ENCODE results near the gene POLR2C.
"Not testable (repeated sequence)": the region's sequence is repeated elsewhere in the genome, so short reads cannot be mapped to it uniquely, and the experiment has no call there.

Gene POLR2C

DNA sequence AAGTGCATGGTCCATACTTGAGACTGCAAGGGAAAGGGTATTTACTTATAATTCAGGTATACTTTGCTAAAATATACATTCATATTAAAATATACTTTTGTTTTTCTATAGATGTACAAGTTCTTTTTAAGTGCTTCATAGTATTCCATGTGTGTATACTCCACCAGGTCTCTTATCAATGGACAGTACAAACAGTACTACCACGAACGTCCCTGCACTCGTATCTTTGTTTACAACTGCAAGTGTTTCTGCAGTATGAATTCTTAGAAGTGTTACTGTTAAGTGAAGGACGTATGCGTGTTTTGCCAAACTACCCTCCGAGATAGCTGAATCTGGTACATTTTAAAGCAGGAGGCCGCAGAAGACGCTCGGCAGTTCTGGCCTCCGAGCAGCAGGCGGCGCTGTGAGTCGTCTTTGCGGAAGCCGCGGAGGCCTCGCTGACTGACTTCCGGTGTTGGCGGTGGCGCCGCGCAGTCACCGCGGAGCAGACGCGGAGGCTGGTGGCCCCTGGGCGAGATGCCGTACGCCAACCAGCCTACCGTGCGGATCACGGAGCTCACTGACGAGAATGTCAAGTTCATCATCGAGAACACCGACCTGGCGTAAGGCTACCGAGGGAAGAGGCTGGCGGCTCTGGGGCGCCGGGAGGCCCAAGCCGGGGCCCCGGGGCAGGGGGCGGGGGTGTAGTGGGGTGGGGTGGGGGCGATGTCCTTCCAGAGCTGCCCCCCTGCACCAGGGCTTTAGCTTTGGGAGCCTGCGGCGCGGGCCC lies at the start of gene POLR2C:
TSS of gene POLR2C (plus strand) at position 471 of the 769 bp plus-strand sequence. CDS start at position 517, 46 bp downstream.
- DNase-seq, result peak; percentile 79

DNA sequence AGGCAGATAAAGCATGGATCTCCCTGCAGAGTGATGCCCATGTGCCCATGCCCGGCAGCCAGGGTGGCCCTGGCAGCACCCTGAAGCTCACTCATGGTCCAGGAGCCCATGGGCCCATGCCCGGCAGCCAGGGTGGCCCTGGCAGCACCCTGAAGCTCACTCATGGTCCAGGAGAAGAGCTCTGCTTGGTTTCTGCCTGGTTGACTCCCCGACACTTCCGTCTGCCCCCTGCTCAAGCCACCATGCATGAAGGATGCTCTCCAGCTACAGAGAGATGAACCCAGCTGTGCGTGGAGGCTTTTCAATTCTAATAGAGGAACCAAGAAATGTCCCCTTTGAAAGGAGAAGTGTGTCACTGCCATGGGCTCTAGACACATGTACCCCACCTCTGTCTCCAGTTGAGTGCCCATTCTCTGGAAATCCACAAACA lies 49.2 kb upstream of the POLR2C start:
- DNase-seq, result no peak

DNA sequence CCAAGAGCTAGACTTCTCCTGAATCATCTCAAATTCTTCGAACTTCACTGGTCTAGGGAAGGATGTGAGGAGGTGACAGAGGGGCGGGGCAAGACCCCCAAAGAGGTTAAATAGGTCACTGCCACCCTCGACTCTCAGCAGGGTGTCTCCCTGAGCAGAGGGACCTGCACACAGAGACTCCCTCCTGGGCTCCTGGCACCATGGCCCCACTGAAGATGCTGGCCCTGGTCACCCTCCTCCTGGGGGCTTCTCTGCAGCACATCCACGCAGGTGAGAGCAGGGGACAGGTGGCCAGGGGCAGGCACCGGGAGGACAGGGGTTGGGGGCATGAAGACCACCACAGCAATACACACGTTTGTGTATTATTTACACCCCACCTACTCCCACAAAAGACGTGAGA lies 48.7 kb upstream of the POLR2C start:
- no peak for DNase-seq

DNA sequence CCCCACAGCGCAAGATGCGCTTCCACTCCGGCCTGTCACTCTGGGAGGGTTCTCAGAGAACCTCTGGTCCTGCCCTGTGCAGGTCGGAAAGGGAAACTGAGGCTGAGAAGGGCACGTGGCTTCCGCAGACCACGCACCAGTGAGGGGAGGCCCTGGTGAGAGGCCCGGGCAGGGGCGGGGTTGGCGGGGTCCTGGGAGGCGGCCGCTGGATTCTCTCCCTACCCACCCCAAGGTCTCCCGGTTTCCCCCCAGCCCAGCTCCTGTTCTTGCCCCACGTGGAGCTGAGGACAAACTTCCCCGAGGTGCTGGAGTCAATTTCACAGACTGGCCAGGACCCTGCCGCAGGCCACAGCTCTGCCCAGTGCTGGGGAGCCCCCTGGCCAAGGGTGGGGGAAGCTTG lies 46.4 kb upstream of the POLR2C start:
- no peak for DNase-seq

DNA sequence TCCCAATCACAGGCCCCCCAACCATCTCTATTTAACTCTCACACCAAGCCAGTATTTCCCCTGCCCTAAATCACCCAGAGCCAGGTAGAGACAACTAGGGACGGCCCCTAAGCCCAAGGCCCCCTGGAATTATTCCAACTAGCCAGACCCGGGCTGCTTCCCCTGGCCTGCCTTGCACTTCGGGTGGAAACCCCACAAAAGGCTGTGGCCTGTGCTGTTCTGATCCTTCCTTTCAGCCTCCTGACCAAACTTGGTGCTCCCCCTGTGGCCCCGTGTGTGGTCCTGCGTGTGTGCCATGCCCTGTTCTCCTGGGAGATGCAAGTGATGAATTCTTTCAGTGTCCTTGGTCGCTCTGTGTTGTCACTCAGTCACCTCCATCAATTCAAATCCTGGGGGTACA lies 43.0 kb upstream of the POLR2C start:
- no peak for DNase-seq

DNA sequence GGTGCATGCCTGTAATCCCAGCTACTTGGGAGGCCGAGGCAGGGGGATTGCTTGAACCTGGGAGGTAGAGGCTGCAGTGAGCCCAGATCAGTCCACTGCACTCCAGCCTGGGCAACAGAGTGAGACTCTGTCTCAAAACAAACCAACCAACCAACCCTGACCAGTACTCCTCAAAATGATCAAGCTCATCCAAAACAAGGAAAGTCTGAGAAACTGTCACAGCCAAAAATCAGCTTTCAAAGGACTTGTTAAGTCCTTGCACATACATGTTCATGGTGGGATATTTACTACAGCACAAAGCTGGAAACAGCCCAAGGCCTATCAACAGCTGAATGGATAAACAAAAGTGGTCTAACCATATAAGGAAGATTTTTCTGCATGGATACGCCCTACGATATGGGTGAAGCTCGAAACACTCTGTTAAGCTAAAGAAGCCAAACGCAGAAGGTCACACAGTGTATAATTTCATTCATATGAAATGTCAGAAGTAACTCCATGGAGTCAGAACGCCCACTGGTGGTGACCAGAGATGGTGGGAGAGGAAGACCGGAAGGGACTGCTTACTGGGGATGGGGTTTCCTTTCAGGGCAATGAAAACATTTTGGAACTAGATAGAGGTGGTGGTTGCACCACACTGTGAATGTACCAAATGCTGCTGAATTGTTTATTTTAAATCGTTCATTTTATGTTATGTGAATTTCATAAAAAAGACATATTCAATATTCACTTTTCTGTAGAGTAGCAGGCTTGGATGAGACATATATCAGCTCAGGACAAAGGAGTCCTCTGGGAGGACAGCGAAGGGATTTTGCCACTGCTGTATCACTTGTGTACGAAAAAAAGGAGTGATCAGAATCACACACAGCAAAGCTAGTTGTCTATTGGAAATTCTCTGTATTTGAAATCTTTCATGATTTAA lies 40.2 kb upstream of the POLR2C start:
- DNase-seq, result peak; percentile 73

DNA sequence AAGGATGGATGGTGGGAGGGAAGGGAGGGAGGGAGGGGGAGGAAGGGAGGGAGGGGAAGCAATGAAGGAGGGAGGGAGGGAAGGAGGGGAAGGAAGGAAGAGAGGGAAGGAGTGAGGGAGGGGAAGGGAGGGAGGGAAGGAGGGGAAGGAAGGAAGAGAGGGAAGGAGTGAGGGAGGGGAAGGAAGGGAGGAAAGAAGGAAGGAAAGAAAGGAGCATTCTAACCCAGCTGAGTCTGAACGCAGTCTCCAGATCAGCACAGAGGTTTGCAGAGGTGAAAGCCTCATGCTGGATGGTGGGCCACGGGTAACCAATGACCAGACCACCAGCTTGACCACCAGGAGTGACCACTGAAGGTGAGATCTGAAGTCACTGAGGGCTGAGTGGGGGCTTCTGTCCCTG lies 39.3 kb upstream of the POLR2C start:
- no peak for DNase-seq

DNA sequence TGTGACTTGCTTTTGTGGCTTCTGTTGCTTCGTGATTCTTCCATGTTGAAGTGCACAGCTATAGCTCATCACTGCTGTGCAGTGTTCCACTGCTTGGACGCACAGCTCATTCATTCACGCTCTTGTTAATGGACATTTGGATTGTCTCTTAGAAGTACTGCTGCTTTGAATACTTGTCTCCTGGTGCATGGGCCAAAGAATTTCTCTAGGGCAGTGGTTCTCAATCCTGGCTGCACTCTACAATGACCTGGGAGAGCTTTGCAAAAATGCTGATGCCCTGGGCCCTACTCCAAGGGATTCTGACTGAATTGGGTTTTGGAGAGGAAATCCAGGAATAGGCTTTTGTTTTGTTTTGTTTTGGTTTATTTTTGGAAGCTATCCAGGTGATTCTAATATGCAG lies 37.9 kb upstream of the POLR2C start:
- DNase-seq, result no peak

DNA sequence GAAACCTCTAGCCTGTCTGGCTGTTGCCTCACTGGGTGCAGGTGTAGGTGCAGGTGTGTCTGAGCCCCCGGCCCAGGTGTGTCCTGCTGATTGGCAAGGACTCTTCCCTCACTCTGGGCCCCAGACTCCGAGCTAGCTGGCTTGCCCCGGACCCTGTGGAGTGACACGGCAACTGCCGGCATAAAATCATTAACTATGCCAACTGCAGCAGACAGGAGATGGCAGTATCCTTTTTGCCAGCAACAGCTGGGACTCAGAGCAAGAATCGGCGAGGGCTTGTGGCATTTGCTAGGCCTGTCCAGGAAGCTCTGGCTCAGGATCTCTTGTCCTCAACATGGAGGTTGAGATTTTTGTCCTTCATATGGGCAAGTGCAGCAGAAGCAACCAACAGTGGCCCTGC lies 36.1 kb upstream of the POLR2C start:
- DNase-seq, result no peak

DNA sequence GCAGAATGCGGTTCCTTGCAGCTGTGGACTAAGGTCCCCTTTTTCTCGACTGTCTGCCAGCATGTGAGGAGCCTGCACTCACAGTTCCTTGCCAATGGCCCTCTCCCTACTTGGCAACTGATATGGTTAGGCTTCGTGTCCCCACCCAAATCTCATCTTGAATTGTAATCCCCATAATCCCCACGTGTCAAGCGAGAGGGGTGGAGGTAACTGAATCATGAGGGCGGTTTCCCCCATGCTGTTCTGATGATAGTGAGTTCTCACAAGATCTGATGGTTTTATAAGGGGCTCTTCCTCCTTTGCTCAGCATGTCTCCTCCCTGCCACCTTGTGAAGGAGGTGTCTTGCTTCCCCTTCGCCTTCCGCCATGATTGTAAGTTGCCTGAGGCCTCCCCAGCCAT lies 35.2 kb upstream of the POLR2C start:
- DNase-seq, result no peak

DNA sequence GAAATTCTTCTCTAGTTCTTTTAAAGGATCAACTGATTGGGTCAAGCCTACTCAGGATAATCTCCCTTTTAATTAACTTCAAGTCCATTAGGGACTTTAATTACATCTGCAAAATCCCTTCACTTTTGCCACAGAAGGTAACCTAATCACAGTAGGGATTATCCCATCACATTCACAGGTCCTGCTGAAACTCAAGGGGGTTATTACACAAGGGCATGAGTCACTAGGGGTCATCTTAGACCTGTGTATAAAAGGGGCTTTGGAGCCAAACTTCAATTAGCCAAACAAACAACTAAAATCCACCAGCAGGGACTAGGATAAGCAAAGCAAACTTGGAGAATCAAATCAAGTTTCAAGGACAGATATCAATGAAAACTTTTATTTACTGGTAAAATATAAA lies 34.7 kb upstream of the POLR2C start:
- DNase-seq, result no peak

DNA sequence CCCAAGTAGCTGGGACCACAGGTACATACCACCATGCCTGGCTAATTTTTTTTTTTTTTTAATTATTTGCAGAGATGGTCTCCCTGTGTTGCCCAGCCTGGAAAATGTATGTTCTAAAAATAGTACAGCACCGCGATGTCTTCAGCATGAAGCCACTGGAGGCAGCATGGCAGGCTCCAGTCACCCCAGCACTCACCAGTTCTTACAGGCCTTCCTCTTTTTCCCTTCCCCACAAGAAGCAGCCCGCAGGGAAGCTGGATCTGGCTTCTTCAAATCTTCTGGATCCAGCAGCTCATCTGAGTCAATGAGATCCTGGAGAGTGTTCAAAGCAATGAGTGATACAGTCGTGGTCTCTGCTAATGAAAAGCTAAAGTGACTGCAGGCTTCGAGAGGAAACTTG lies 31.5 kb upstream of the POLR2C start:
- DNase-seq, result no peak

DNA sequence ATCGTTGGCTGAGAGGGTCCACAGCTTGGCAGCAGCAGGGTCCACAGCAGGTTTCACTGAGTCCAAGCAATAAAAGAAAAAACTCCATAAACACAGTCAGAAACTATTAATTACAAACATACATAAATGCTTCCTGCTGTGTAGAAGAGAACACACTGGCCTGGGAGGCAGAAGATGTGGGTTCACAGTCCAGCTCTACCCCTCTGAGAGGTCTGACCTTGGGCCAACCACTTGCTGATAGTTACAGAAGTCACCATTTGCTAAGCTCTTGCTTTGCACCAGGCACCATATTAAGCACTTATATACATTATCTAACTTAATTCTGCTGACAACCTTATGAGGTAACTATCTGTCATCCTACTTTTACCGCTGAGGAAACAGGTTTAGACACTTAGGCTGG lies 30.0 kb upstream of the POLR2C start:
- DNase-seq, result no peak

DNA sequence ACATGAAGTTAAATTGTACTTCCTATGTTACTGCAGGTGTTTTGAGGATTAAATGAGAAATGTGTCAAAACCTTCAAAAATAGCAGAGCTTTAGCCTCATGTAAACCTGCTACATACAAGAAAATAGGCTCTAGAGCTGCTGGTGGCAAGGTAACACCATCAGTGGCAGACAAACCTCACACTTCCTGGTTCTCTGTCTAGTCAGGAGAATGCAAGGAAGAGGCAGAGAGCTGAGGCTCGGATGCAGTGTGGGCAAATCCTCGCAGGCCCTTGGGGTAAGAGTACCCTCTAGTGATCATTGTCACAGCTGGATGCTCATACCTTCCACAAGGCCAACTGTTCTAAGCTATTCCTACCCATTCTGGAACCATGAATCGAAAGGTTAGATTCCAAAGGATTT lies 29.5 kb upstream of the POLR2C start:
- no peak for DNase-seq

DNA sequence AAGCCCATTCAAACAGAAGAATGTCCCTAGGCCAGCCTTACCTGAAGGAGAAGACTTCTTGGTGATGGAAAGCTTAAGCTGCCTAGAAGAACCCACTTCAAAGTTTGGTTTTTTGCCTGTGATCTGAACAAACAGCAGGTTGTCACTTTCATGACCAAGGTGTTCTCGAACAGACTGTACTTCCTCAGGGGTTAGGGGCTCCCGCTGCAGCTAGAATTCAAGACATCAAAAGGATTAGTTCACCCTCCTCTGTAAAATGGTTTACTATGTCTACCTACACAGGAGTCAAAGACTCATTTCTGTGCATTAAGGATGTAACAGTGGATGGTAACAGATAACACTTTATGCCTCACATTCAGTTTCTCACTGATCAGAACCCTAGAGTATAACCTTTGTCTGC lies 28.5 kb upstream of the POLR2C start:
- no peak for DNase-seq

DNA sequence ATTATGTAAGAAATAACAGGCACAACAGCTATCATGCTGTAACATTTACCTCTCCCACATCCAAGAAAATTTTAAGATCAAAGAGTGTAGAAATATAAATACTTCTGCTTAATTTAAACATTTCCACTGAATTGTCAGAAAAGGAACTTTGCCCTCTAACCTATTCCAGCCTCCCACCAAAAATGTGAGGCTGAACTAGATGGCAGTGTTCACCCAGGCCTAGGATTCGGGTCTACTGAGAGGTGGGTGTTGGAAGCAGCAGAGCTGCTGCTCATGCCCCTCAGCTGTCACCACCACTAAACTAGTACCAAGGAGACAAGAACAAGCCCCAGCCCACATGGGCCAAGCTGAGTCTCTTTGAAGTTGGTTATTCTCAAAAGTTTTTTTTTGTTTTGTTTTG lies 26.6 kb upstream of the POLR2C start:
- no peak for DNase-seq

DNA sequence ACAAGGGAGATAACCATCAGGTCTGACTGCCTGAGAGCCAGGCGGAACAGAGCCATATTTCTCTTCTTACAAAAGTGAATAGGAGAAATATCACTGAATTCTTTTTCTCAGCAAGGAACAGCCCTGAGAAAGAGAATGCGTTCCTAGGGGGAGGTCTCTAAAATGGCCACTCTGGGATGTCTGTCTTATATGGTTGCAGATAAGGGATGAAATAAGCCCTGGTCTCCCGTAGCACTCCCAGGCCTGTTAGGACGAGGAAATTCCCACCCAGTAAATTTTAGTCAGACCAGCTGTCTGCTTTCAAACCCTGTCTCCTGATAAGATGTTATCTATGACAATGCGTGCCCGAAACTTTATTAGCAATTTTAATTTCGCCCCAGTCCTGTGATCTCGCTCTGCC lies 22.5 kb upstream of the POLR2C start:
- DNase-seq, result not testable (repeated sequence)

DNA sequence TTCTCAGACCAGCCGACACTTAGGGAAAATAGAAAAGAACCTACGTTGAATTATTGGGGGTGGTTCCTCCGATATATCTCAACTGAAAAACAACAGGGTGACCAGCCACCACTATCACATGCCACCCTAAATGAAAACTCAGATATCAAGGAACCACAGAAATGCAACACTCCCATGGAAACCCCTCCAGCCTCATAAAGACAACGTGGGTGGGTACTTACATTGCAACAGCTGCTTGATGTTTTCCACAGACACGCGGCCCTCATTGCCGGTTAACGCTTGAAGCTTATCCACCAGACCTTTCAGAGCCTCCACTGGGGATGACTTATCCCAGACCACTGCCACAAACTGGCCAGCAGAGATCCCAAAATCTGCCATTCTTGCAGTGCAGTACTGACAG lies 21.9 kb upstream of the POLR2C start:
- DNase-seq, result not testable (repeated sequence)

DNA sequence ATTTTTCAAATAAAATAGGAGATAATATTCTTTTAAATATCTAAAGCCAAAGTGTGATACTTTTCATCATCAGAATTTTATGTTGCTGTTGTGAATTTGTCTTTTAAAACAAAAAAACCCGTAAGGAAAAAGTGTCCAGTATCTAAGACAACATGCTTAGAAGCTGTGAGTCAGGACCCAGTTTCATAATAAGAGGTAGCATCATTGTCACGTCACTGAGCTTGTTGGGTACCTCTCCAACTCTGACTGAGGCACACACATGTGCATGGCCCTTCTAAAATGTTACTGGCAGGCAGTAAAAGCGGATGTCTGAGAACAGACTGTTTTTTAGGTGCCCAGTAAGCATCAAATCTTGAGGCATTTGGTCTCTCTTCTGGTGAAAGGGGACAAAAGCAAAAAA lies 17.8 kb upstream of the POLR2C start:
- no peak for DNase-seq

DNA sequence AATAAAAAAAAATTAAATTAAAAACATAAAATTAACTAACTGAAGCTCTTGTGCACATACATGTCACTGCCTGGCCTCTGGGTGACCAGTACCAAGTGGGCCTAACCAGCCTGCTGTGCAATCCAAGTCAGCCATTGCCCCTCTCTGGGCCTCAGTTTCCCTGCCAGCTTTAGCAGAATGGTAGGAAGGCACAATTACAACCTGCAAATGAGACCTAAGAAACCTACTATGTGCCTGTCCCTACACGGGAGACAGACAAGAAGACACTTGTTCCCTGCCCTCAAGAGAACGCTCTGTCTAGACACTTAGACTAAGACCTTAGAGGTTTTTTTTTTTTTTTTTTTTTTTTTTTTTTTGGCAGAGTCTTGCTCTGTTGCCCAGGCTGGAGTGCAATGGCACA lies 17.0 kb upstream of the POLR2C start:
- no peak for DNase-seq

DNA sequence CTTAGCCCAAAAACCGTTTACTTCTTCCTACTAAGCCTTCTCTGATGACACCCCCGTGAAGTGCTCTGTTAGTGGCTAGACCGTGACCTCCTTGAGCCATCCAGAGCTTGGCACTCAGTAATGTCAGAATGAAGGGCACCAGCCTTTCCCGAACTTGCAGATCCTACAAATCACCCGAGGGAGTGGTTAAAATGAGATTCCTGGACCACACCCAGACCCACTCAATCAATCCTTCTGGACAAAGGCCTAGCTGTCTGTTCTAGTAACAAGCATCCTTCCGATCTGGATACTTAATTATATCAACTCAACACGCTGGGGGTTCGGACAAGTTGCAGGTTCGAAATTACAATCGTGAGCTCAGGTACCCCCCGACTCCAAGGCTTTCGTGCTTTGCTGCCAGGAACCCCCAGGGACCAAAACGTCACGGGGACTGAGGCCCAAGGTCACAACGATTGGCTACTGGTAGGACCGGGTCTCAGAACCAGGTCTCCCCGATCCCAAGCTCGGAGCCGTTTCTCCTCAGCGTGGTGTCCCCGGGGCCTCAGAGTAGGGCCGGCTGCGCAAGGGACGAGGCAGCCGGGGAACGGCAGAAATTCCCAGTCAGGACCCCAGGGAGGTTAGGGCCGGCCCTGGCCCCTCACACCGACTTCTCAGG lies 15.8 kb upstream of the POLR2C start:
- DNase-seq, result peak; percentile 9

DNA sequence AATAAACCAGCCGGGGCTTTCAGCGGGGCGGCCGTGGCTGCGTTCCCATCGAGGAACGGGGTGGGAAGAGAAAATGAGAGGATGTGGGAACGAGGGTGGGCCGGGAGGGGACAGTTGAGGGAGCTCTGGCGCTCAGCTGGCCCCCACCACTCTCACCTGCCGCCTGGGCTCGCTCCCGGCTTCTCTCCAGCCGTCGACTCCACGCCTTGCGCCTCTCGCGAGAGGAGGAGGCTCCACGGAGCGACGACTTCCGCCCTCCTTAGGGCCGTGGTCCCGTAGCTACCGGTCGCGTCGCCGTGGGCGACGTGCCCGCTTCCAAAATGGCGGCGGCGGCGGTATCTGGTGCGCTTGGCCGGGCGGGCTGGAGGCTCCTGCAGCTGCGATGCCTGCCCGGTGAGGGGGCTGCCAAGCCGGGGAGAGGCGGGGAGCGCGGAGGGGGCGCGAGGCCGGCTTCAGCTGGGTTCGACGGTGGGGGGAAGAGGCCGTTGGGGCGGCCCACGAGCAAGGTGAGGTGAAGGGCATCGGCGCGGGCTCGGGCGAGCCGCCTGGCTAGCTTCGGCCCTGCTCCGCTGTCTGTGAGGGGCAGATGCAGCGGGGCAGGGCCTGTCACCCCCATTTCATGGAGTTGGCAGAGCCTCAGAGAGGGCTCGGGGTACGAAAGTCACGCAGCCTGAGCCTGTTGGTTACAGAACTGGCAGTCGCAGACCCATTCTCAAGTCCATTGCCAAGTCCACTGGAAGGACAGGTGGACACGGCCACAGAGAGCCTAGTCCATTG lies 15.1 kb upstream of the POLR2C start, which contains the start of the genes CIAPIN1 and COQ9:
TSS of gene CIAPIN1 (minus strand) at position 200 of the 777 bp plus-strand sequence. CDS start 6,457 bp downstream, outside the sequence.
TSS of gene COQ9 (plus strand) at position 294 of the 777 bp plus-strand sequence. CDS start at position 321, 27 bp downstream.
- peak; percentile 93 for DNase-seq
